Head of caudate nucleus (tissue), 42 donors: ENCODE measurements around the gene HRG.
"Not testable (repeated sequence)": the region's sequence is repeated elsewhere in the genome, so short reads cannot be mapped to it uniquely, and the experiment has no call there.

Experiments
- DNase-seq, 42 donors: peaks; one replicate each; pipeline versions ENCODE4 v3.0.0 to v3.0.0-alpha.2; 2020 to 2021; ENCODE audit warnings: mixed read lengths in 7 of 42
- intact Hi-C: fragments of 100-400 bp; cut with DNase I; formaldehyde crosslinking; loops from one replicate; pipeline ENCODE4 v1.15.0; 2022

HRG gene

GRCh38 chr3:186665625-186666188 is at the start of gene HRG:
HRG (plus strand) TSS chr3:186666014; CDS start chr3:186666032, 18 bp downstream.
- no peak for DNase-seq
- intact Hi-C loops = no loop called here

GRCh38 chr3:186616299-186616617 is 49.6 kb upstream of the HRG start:
- DNase-seq = no peak
- intact Hi-C loops = loop anchor here (5.0 kb wide), 1 partner anchor 211 kb away; no protein-coding TSS in a partner anchor

GRCh38 chr3:186617036-186617946 is 48.5 kb upstream of the HRG start:
- intact Hi-C loops = loop anchor here (5.0 kb wide), 1 partner anchor 210 kb away; no protein-coding TSS in a partner anchor
- DNase-seq = peak; percentile 72 to 93 (median 88)

- intact Hi-C loops = loop anchor here (5.0 kb wide), 1 partner anchor 209 kb away; no protein-coding TSS in a partner anchor
- DNase-seq = no peak
These were observed 47.4 kb upstream of the HRG start for GRCh38 chr3:186618318-186618938.

- intact Hi-C loops = loop anchor here (5.0 kb wide), 1 partner anchor 208 kb away; no protein-coding TSS in a partner anchor
- no peak for DNase-seq
These were observed 46.0 kb upstream of the HRG start for GRCh38 chr3:186619787-186620212.

- intact Hi-C loops = no loop called here
- no peak for DNase-seq
These were observed 45.4 kb upstream of the HRG start for GRCh38 chr3:186620213-186621092.

- intact Hi-C loops = no loop called here
- no peak for DNase-seq
These were observed 43.7 kb upstream of the HRG start for GRCh38 chr3:186621894-186622650.

GRCh38 chr3:186622651-186623310 is 43.0 kb upstream of the HRG start:
- intact Hi-C loops = no loop called here
- no peak for DNase-seq

GRCh38 chr3:186624598-186624997 is 41.2 kb upstream of the HRG start:
- intact Hi-C loops = no loop called here

GRCh38 chr3:186625600-186626042 is 40.2 kb upstream of the HRG start:
- intact Hi-C loops = no loop called here

More at GRCh38 chr3:186624598-186624997, 41.2 kb upstream of the HRG start:
- no peak for DNase-seq

GRCh38 chr3:186626254-186626847 is 39.5 kb upstream of the HRG start:
- intact Hi-C loops = no loop called here
- DNase-seq = peak in 1 of 42 donors; percentile 20

More at GRCh38 chr3:186625600-186626042, 40.2 kb upstream of the HRG start:
- peak in 1 of 42 donors; percentile 36 for DNase-seq

- peak in 1 of 42 donors; percentile 8 for DNase-seq
- intact Hi-C loops = no loop called here
These were observed 37.9 kb upstream of the HRG start for GRCh38 chr3:186627852-186628414.

GRCh38 chr3:186628756-186629155 is 37.1 kb upstream of the HRG start:
- DNase-seq = no peak
- intact Hi-C loops = no loop called here

- intact Hi-C loops = no loop called here
- DNase-seq = peak in 1 of 42 donors; percentile 1
These were observed 34.7 kb upstream of the HRG start for GRCh38 chr3:186630950-186631641.

- intact Hi-C loops = no loop called here
- no peak for DNase-seq
These were observed 32.3 kb upstream of the HRG start for GRCh38 chr3:186633481-186633880.

GRCh38 chr3:186634207-186634606 is 31.6 kb upstream of the HRG start:
- intact Hi-C loops = not testable (repeated sequence)
- DNase-seq = peak in 1 of 42 donors; percentile 7
